Stimulated activated naive CD4-positive, alpha-beta T cell (primary cell): ENCODE measurements around the gene IL1RL2.

ENCODE experiments used
- DNase-seq, 6 experiments: peaks; one replicate each; lab custom pipeline; 2025; lab: John Stamatoyannopoulos, UW

Gene IL1RL2

GRCh38 chr2:102238778-102239177, 52.0 kb downstream of the IL1RL2 start:
- DNase-seq, result no peak

- DNase-seq, result no peak
Measured at GRCh38 chr2:102239344-102239743, 52.5 kb downstream of the IL1RL2 start.

- peak; percentile 59 to 84 (median 72) for DNase-seq
Measured at GRCh38 chr2:102240640-102241370, 54.0 kb downstream of the IL1RL2 start.

- DNase-seq, result no peak
Measured at GRCh38 chr2:102241616-102242305, 54.9 kb downstream of the IL1RL2 start.

- DNase-seq, result no peak
Measured at GRCh38 chr2:102245266-102246151, 58.7 kb downstream of the IL1RL2 start.

GRCh38 chr2:102250278-102250821, 63.5 kb downstream of the IL1RL2 start:
- DNase-seq, result no peak

GRCh38 chr2:102251042-102251848, 64.4 kb downstream of the IL1RL2 start:
- DNase-seq, result peak; percentile 6 to 63 (median 44)

- no peak for DNase-seq
Measured at GRCh38 chr2:102251849-102252203, 65.0 kb downstream of the IL1RL2 start.

GRCh38 chr2:102252236-102252635, 65.4 kb downstream of the IL1RL2 start:
- DNase-seq, result no peak

GRCh38 chr2:102253140-102253752, 66.4 kb downstream of the IL1RL2 start:
- no peak for DNase-seq

GRCh38 chr2:102253753-102254150, 66.9 kb downstream of the IL1RL2 start:
- no peak for DNase-seq

- peak in 2 of 6 experiments; percentile 8 to 23 for DNase-seq
Measured at GRCh38 chr2:102256276-102256675, 69.5 kb downstream of the IL1RL2 start.

GRCh38 chr2:102256874-102257462, 70.1 kb downstream of the IL1RL2 start:
- DNase-seq, result no peak

GRCh38 chr2:102258025-102258385, 71.2 kb downstream of the IL1RL2 start:
- DNase-seq, result no peak

- DNase-seq, result no peak
Measured at GRCh38 chr2:102258386-102259074, 71.7 kb downstream of the IL1RL2 start.

- no peak for DNase-seq
Measured at GRCh38 chr2:102261467-102262135, 74.8 kb downstream of the IL1RL2 start.

GRCh38 chr2:102262216-102263129, 75.7 kb downstream of the IL1RL2 start:
- no peak for DNase-seq

- no peak for DNase-seq
Measured at GRCh38 chr2:102264952-102265351, 78.1 kb downstream of the IL1RL2 start.
